HepG2 (cell line): Measurements from ENCODE around the gene EIF4G2. TPM values are rescaled to one million over a fixed set of nuclear protein-coding genes. Genes with fewer than 3 reads are reported as not detected.

ENCODE experiments used
- AHR ChIP-seq: IDR thresholded peaks from 2 replicates; pipeline ENCODE4 v1.6.1; 2018; ENCODE audit warnings: missing genetic modification reagents, missing compliant biosample characterization
- CBFB ChIP-seq: sonication (generic); formaldehyde crosslinking; IDR thresholded peaks from 2 replicates; pipeline ENCODE4 v1.4.0; 2020; ENCODE audit warnings: missing genetic modification reagents
- GZF1 ChIP-seq: sonication (generic); formaldehyde crosslinking; IDR thresholded peaks from 2 replicates; pipeline ENCODE4 v1.5.1; 2020; ENCODE audit warnings: mild to moderate bottlenecking, missing genetic modification reagents
- MZF1 ChIP-seq: sonication (generic); formaldehyde crosslinking; IDR thresholded peaks from 2 replicates; pipeline ENCODE4 v1.8.1; 2023; ENCODE audit warnings: mild to moderate bottlenecking, missing genetic modification reagents, borderline replicate concordance
- POLR2AphosphoS2 ChIP-seq: IDR thresholded peaks from 2 replicates; pipeline ENCODE4 v1.6.1; 2011; ENCODE audit warnings: low read depth, low read length, improper control_type of control experiment
- SAFB2 ChIP-seq: sonication (generic); formaldehyde crosslinking; IDR thresholded peaks from 2 replicates; pipeline ENCODE4 v1.5.1; 2020; ENCODE audit warnings: missing genetic modification reagents, low read depth, mild to moderate bottlenecking, borderline replicate concordance
- SNAPC2 ChIP-seq: sonication (generic); formaldehyde crosslinking; IDR thresholded peaks from 2 replicates; pipeline ENCODE4 v1.8.1; 2022; ENCODE audit warnings: mild to moderate bottlenecking, missing genetic modification reagents
- SP140L ChIP-seq: sonication (generic); formaldehyde crosslinking; IDR thresholded peaks from 2 replicates; pipeline ENCODE4 v1.4.0; 2020; ENCODE audit warnings: missing genetic modification reagents, borderline replicate concordance
- SPEN ChIP-seq: sonication (generic); formaldehyde crosslinking; IDR thresholded peaks from 2 replicates; pipeline ENCODE4 v1.5.1; 2020; ENCODE audit warnings: low read depth, mild to moderate bottlenecking, missing genetic modification reagents
- STAT5B ChIP-seq: sonication (generic); formaldehyde crosslinking; IDR thresholded peaks from 2 replicates; pipeline ENCODE4 v1.4.0; 2020; ENCODE audit warnings: missing genetic modification reagents
- ZMYM4 ChIP-seq: sonication (generic); formaldehyde crosslinking; IDR thresholded peaks from 2 replicates; pipeline ENCODE4 v1.8.1; 2023; ENCODE audit warnings: mild to moderate bottlenecking, missing genetic modification reagents
- ZNF282 ChIP-seq: fragments of 450-650 bp; IDR thresholded peaks from 2 replicates; pipeline ENCODE4 v1.6.1; 2018; ENCODE audit not compliant: partially characterized antibody
- ZNF567 ChIP-seq: sonication (generic); formaldehyde crosslinking; IDR thresholded peaks from 2 replicates; pipeline ENCODE4 v1.8.1; 2023; ENCODE audit warnings: mild to moderate bottlenecking, missing genetic modification reagents, borderline replicate concordance
- ZNF598 ChIP-seq: sonication (generic); formaldehyde crosslinking; IDR thresholded peaks from 2 replicates; pipeline ENCODE4 v1.5.1; 2020; ENCODE audit warnings: mild to moderate bottlenecking, missing genetic modification reagents, borderline replicate concordance
- ZNF644 ChIP-seq: IDR thresholded peaks from 2 replicates; pipeline ENCODE4 v1.6.1; 2016; ENCODE audit warnings: low read depth
- ZNF747 ChIP-seq: sonication (generic); formaldehyde crosslinking; IDR thresholded peaks from 2 replicates; pipeline ENCODE4 v1.8.1; 2023; ENCODE audit warnings: missing genetic modification reagents, mild to moderate bottlenecking, borderline replicate concordance
- ZNF773 ChIP-seq: sonication (generic); formaldehyde crosslinking; IDR thresholded peaks from 2 replicates; pipeline ENCODE4 v1.4.0; 2020; ENCODE audit warnings: missing genetic modification reagents, borderline replicate concordance
- ZNF788 ChIP-seq: sonication (generic); formaldehyde crosslinking; IDR thresholded peaks from 2 replicates; pipeline ENCODE4 v1.5.0; 2020; ENCODE audit warnings: mild to moderate bottlenecking, missing genetic modification reagents, borderline replicate concordance
- polyA plus RNA-seq, 8 experiments: library from polyadenylated mRNA; depleted of rRNA in 3 of 8; stranded (reverse) in 7 of 8; unstranded in 1 of 8; fragments of >200 nt; fragmentation: Illumina TruSeq in 4 of 8; extraction: Trizol in 4 of 8; gene quantifications; 2 replicates each; pipeline versions ENCODE4 v1.2.1 to v1.2.3, GENCODE V29; 2011 to 2016; ENCODE audit warnings: low read depth in 4 of 8, missing spikeins in 1 of 8, mixed read lengths in 1 of 8; ENCODE audit not compliant: insufficient read depth in 1 of 8
- total RNA-seq, 5 experiments: library from RNA; depleted of rRNA; stranded (reverse); fragments of >200 nt; fragmentation: Illumina TruSeq; extraction: Trizol; gene quantifications; 2 replicates each; pipeline ENCODE4 v1.2.3, GENCODE V29; 2016; ENCODE audit warnings: low read depth in 1 of 5
- TF ChIP-seq, protein P1 (sequence below): sonication (generic); formaldehyde crosslinking; IDR thresholded peaks from 2 replicates; pipeline ENCODE4 v1.4.0; 2020; ENCODE audit warnings: missing genetic modification reagents, borderline replicate concordance
- TF ChIP-seq, protein P2 (sequence below): sonication (generic); formaldehyde crosslinking; IDR thresholded peaks from 2 replicates; pipeline ENCODE4 v1.9.0; 2021; ENCODE audit warnings: missing genetic modification reagents, borderline replicate concordance
- TF ChIP-seq, protein P3 (sequence below): sonication (generic); formaldehyde crosslinking; conservative IDR thresholded peaks from 2 replicates; pipeline ENCODE4 v1.4.0; 2020; ENCODE audit warnings: mild to moderate bottlenecking, missing genetic modification reagents, moderate library complexity

The EIF4G2 gene
- total and polyA plus RNA-seq, 2 of the 13 experiments (the other 11 are each of a cell fraction or from before 2014, with no cell fraction given), result 362 to 546 TPM

- TF ChIP-seq ZNF644 (CRISPR knock-in tag), result no peak
- TF ChIP-seq ZNF282, result no peak
- TF ChIP-seq SP140L (CRISPR knock-in tag), result no peak
- TF ChIP-seq, protein P1, sequence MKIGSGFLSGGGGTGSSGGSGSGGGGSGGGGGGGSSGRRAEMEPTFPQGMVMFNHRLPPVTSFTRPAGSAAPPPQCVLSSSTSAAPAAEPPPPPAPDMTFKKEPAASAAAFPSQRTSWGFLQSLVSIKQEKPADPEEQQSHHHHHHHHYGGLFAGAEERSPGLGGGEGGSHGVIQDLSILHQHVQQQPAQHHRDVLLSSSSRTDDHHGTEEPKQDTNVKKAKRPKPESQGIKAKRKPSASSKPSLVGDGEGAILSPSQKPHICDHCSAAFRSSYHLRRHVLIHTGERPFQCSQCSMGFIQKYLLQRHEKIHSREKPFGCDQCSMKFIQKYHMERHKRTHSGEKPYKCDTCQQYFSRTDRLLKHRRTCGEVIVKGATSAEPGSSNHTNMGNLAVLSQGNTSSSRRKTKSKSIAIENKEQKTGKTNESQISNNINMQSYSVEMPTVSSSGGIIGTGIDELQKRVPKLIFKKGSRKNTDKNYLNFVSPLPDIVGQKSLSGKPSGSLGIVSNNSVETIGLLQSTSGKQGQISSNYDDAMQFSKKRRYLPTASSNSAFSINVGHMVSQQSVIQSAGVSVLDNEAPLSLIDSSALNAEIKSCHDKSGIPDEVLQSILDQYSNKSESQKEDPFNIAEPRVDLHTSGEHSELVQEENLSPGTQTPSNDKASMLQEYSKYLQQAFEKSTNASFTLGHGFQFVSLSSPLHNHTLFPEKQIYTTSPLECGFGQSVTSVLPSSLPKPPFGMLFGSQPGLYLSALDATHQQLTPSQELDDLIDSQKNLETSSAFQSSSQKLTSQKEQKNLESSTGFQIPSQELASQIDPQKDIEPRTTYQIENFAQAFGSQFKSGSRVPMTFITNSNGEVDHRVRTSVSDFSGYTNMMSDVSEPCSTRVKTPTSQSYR (CRISPR knock-in tag), result no peak; the same call in 1 of the 2 replicates
- 0 out of 2 replicates have a peak, but pooled peaks have one; percentile 54 for TF ChIP-seq ZNF567 (CRISPR knock-in tag)
- TF ChIP-seq ZMYM4 (CRISPR knock-in tag), result peak; percentile 66; the same call in 1 of the 2 replicates
- no peak for TF ChIP-seq STAT5B (CRISPR knock-in tag)
- TF ChIP-seq MZF1 (CRISPR knock-in tag), result no peak
- TF ChIP-seq SAFB2 (CRISPR knock-in tag), result no peak
- TF ChIP-seq, protein P2, sequence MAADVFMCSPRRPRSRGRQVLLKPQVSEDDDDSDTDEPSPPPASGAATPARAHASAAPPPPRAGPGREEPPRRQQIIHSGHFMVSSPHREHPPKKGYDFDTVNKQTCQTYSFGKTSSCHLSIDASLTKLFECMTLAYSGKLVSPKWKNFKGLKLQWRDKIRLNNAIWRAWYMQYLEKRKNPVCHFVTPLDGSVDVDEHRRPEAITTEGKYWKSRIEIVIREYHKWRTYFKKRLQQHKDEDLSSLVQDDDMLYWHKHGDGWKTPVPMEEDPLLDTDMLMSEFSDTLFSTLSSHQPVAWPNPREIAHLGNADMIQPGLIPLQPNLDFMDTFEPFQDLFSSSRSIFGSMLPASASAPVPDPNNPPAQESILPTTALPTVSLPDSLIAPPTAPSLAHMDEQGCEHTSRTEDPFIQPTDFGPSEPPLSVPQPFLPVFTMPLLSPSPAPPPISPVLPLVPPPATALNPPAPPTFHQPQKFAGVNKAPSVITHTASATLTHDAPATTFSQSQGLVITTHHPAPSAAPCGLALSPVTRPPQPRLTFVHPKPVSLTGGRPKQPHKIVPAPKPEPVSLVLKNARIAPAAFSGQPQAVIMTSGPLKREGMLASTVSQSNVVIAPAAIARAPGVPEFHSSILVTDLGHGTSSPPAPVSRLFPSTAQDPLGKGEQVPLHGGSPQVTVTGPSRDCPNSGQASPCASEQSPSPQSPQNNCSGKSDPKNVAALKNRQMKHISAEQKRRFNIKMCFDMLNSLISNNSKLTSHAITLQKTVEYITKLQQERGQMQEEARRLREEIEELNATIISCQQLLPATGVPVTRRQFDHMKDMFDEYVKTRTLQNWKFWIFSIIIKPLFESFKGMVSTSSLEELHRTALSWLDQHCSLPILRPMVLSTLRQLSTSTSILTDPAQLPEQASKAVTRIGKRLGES (CRISPR knock-in tag), result no peak
- TF ChIP-seq POLR2AphosphoS2, result no peak
- no peak for TF ChIP-seq ZNF747 (CRISPR knock-in tag)
- no peak for TF ChIP-seq AHR (CRISPR knock-in tag)
- TF ChIP-seq ZNF598 (CRISPR knock-in tag), result no peak; the same call in 1 of the 2 replicates
- no peak for TF ChIP-seq GZF1 (CRISPR knock-in tag)
- TF ChIP-seq ZNF788 (CRISPR knock-in tag), result peak; percentile 56; the same call in 1 of the 2 replicates
- TF ChIP-seq SPEN (CRISPR knock-in tag), result peak; percentile 55; the same call in 1 of the 2 replicates
- TF ChIP-seq CBFB (CRISPR knock-in tag), result no peak
- TF ChIP-seq ZNF773 (CRISPR knock-in tag), result no peak
- TF ChIP-seq, protein P3, sequence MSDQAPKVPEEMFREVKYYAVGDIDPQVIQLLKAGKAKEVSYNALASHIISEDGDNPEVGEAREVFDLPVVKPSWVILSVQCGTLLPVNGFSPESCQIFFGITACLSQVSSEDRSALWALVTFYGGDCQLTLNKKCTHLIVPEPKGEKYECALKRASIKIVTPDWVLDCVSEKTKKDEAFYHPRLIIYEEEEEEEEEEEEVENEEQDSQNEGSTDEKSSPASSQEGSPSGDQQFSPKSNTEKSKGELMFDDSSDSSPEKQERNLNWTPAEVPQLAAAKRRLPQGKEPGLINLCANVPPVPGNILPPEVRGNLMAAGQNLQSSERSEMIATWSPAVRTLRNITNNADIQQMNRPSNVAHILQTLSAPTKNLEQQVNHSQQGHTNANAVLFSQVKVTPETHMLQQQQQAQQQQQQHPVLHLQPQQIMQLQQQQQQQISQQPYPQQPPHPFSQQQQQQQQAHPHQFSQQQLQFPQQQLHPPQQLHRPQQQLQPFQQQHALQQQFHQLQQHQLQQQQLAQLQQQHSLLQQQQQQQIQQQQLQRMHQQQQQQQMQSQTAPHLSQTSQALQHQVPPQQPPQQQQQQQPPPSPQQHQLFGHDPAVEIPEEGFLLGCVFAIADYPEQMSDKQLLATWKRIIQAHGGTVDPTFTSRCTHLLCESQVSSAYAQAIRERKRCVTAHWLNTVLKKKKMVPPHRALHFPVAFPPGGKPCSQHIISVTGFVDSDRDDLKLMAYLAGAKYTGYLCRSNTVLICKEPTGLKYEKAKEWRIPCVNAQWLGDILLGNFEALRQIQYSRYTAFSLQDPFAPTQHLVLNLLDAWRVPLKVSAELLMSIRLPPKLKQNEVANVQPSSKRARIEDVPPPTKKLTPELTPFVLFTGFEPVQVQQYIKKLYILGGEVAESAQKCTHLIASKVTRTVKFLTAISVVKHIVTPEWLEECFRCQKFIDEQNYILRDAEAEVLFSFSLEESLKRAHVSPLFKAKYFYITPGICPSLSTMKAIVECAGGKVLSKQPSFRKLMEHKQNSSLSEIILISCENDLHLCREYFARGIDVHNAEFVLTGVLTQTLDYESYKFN, result no peak
- TF ChIP-seq SNAPC2 (CRISPR knock-in tag), result no peak
Observed at GRCh38 chr11:10792385-10793068, 16.2 kb downstream of the EIF4G2 start (continued).
